SK-N-SH (cell line): ENCODE measurements around the gene VPS4B. TPM values are rescaled to one million over a fixed set of nuclear protein-coding genes. Genes with fewer than 3 reads are reported as not detected.

Experiments used
- CTCF ChIA-PET: fragments of 300-600, 350-600 bp; formaldehyde crosslinking; extraction: SDS; loops from one replicate; lab custom pipeline; 2021; lab: Yijun Ruan, JAX
- POLR2A ChIA-PET: fragments of 350-600 bp; sonication (Branson Sonifier 250); formaldehyde crosslinking; extraction: SDS; loops from one replicate; lab custom pipeline; 2020; ENCODE audit warnings: antibody characterized with exemption, inconsistent platforms; lab: Yijun Ruan, JAX
- DNase-seq: peaks from one replicate; pipeline ENCODE4 v3.0.0; 2012
- H2AFZ ChIP-seq: fragments of 200-600 bp; sonication (generic); 2 replicates; pipeline ENCODE4 v1.8.1; 2016; ENCODE audit warnings: antibody characterized with exemption, mild to moderate bottlenecking, low read depth
- H3F3A ChIP-seq: fragments of 200-600 bp; sonication (generic); replicated peaks from 2 replicates; pipeline ENCODE3; 2016; ENCODE audit warnings: antibody characterized with exemption, mild to moderate bottlenecking; ENCODE audit not compliant: insufficient read depth
- H3K27ac ChIP-seq, 2 experiments: fragments of 200-500 bp in 1 of 2; fragments of 200-600 bp in 1 of 2; sonication (Bioruptor generic) in 1 of 2; sonication (generic), shearing (Covaris generic) in 1 of 2; 2 replicates each; pipeline versions ENCODE4 v1.5.1 to v1.6.1; 2014 to 2016; ENCODE audit warnings: low read depth in 2 of 2, inconsistent platforms in 1 of 2, low read length in 1 of 2, mild to moderate bottlenecking in 1 of 2, mixed read lengths in 1 of 2
- H3K27me3 ChIP-seq: fragments of 200-600 bp; sonication (generic), shearing (Covaris generic); 2 replicates; pipeline ENCODE4 v1.6.1; 2016; ENCODE audit warnings: mixed run types; ENCODE audit not compliant: insufficient read depth
- H3K36me3 ChIP-seq, 2 experiments: fragments of 200-500 bp in 1 of 2; fragments of 200-600 bp in 1 of 2; sonication (Bioruptor generic) in 1 of 2; sonication (generic) in 1 of 2; replicated peaks in 1 of 2; 2 replicates each; pipeline versions ENCODE3 to v1.5.1; 2014 to 2016; ENCODE audit warnings: low read length in 1 of 2, mild to moderate bottlenecking in 1 of 2; ENCODE audit not compliant: insufficient read depth in 2 of 2, control insufficient read depth in 1 of 2
- H3K4me1 ChIP-seq, 2 experiments: fragments of 200-500 bp in 1 of 2; fragments of 200-600 bp in 1 of 2; sonication (Bioruptor generic) in 1 of 2; sonication (generic), shearing (Covaris generic) in 1 of 2; 2 replicates each; pipeline versions ENCODE4 v1.5.1 to v1.6.1; 2014 to 2016; ENCODE audit warnings: low read depth in 1 of 2, low read length in 1 of 2, mixed run types in 1 of 2; ENCODE audit not compliant: insufficient read depth in 2 of 2, control insufficient read depth in 1 of 2
- H3K4me2 ChIP-seq: fragments of 200-600 bp; sonication (generic), shearing (Covaris generic); 2 replicates; pipeline ENCODE4 v1.6.1; 2017; ENCODE audit warnings: mixed run types
- H3K4me3 ChIP-seq, 2 experiments: fragments of 200-500 bp in 1 of 2; fragments of 200-600 bp in 1 of 2; sonication (Bioruptor generic) in 1 of 2; sonication (generic), shearing (Covaris generic) in 1 of 2; 2 replicates each; pipeline versions ENCODE4 v1.5.1 to v1.8.1; 2014 to 2016; ENCODE audit warnings: low read depth in 2 of 2, inconsistent platforms in 1 of 2, low read length in 1 of 2, mild to moderate bottlenecking in 1 of 2, mixed read lengths in 1 of 2, moderate library complexity in 1 of 2
- H3K79me2 ChIP-seq: fragments of 200-600 bp; sonication (generic); 2 replicates; pipeline ENCODE4 v1.8.1; 2017; ENCODE audit warnings: mild to moderate bottlenecking; ENCODE audit not compliant: insufficient read depth
- H3K9ac ChIP-seq: fragments of 200-600 bp; sonication (generic); 2 replicates; pipeline ENCODE4 v1.6.1; 2017; ENCODE audit warnings: mixed run types
- H3K9me2 ChIP-seq: fragments of 200-600 bp; sonication (generic); 2 replicates; pipeline ENCODE4 v1.6.1; 2017; ENCODE audit warnings: mixed run types
- H3K9me3 ChIP-seq: fragments of 200-600 bp; sonication (generic); 2 replicates; pipeline ENCODE4 v1.6.1; 2017; ENCODE audit warnings: mixed run types, mild to moderate bottlenecking, moderate library complexity
- H4K20me1 ChIP-seq: fragments of 200-600 bp; sonication (generic); 2 replicates; pipeline ENCODE4 v1.6.1; 2017; ENCODE audit warnings: mild to moderate bottlenecking, mixed run types; ENCODE audit not compliant: insufficient read depth
- CHD2 ChIP-seq: fragments of 150-350 bp; IDR thresholded peaks from 2 replicates; pipeline ENCODE4 v1.6.1; 2018; ENCODE audit warnings: low read length; ENCODE audit not compliant: partially characterized antibody
- CTCF ChIP-seq: fragments of 200-600 bp; sonication (generic); IDR thresholded peaks from 2 replicates; pipeline ENCODE4 v1.6.1; 2017; ENCODE audit warnings: antibody characterized with exemption, mild to moderate bottlenecking, moderate library complexity
- EZH2phosphoT487 ChIP-seq: fragments of 200-600 bp; sonication (generic); IDR thresholded peaks from 2 replicates; pipeline ENCODE4 v1.6.1; 2017; ENCODE audit warnings: low read depth, mixed run types, mild to moderate bottlenecking, antibody characterized with exemption, moderate library complexity, borderline replicate concordance
- FOSL2 ChIP-seq: IDR thresholded peaks from 2 replicates; pipeline ENCODE4 v1.4.0; 2012; ENCODE audit warnings: low read depth, mild to moderate bottlenecking, moderate library complexity, borderline replicate concordance
- FOXJ3 ChIP-seq: sonication (generic); formaldehyde crosslinking; IDR thresholded peaks from 2 replicates; pipeline ENCODE4 v1.5.1; 2020; ENCODE audit warnings: mild to moderate bottlenecking, missing genetic modification reagents
- FOXM1 ChIP-seq: IDR thresholded peaks from 2 replicates; pipeline ENCODE4 v1.4.0; 2012; ENCODE audit warnings: low read depth, mild to moderate bottlenecking
- GABPA ChIP-seq: IDR thresholded peaks from 2 replicates; pipeline ENCODE4 v1.4.0; 2012; ENCODE audit warnings: low read depth, mild to moderate bottlenecking
- JUND ChIP-seq: IDR thresholded peaks from 2 replicates; pipeline ENCODE4 v1.4.0; 2012
- MEF2A ChIP-seq: IDR thresholded peaks from 2 replicates; pipeline ENCODE4 v1.4.0; 2012; ENCODE audit warnings: low read depth, borderline replicate concordance
- NFIC ChIP-seq: IDR thresholded peaks from 2 replicates; pipeline ENCODE4 v1.4.0; 2012; ENCODE audit warnings: borderline replicate concordance
- POLR2AphosphoS5 ChIP-seq: IDR thresholded peaks from 2 replicates; pipeline ENCODE4 v1.6.1; 2012; ENCODE audit warnings: low read depth, low read length
- REST ChIP-seq: IDR thresholded peaks from 2 replicates; pipeline ENCODE4 v1.6.1; 2012; ENCODE audit warnings: mild to moderate bottlenecking, low read depth, low read length, moderate library complexity
- SMC3 ChIP-seq: IDR thresholded peaks from 2 replicates; pipeline ENCODE4 v1.6.1; 2012; ENCODE audit warnings: low read depth, low read length, improper control_type of control experiment
- TAF1 ChIP-seq: IDR thresholded peaks from 2 replicates; pipeline ENCODE4 v1.6.1; 2012; ENCODE audit warnings: low read depth, mild to moderate bottlenecking, low read length, moderate library complexity, borderline replicate concordance
- YY1 ChIP-seq: IDR thresholded peaks from 2 replicates; pipeline ENCODE4 v1.4.0; 2012; ENCODE audit warnings: low read depth, mild to moderate bottlenecking
- WGBS: methylation state at CpG from one replicate; pipeline ENCODE4 v1.1.6; 2017; ENCODE audit warnings: low lambda C conversion rate; 5-methylcytosine and 5-hydroxymethylcytosine counted together
- polyA plus RNA-seq, 3 experiments: library from polyadenylated mRNA; depleted of rRNA; stranded (reverse); fragments of >200 nt; gene quantifications; 2 replicates each; pipeline ENCODE4 v1.2.3, GENCODE V29; 2012
- TF ChIP-seq, protein P1 (sequence below): fragments of 150-350 bp; IDR thresholded peaks from 2 replicates; pipeline ENCODE4 v1.6.1; 2017; ENCODE audit warnings: antibody characterized with exemption, low read length, low read depth, borderline replicate concordance
- TF ChIP-seq, protein P2 (sequence below): IDR thresholded peaks from 2 replicates; pipeline ENCODE4 v1.4.0; 2012; ENCODE audit warnings: low read depth, borderline replicate concordance
- TF ChIP-seq, protein P3 (sequence below): fragments of 150-350 bp; IDR thresholded peaks from 2 replicates; pipeline ENCODE4 v1.6.1; 2016; ENCODE audit warnings: mild to moderate bottlenecking, low read depth, low read length

Gene VPS4B
- polyA plus RNA-seq, 1 of the 3 experiments (the other 2 are of a cell fraction): 15.0 TPM

GRCh38 chr18:63457977-63458376 lies 35.7 kb upstream of the VPS4B start:
- Histone ChIP-seq H3K27me3 (peaks cover 10% of the 10 kb centered on the region; the same call in 1 of the 2 replicates), H3K4me2 (no peak overlapping the region), H3K79me2 (no peaks in the 10 kb centered on the region), H4K20me1 (no peaks in the 10 kb centered on the region), H3K27ac (no peak overlapping the region), H3K9me2 (no peaks in the 10 kb centered on the region), H3F3A (no peaks in the 10 kb centered on the region), H3K4me1 (no peaks in the 10 kb centered on the region), H2AFZ (no peak overlapping the region), H3K9me3 (no peaks in the 10 kb centered on the region), H3K36me3 (no peaks in the 10 kb centered on the region), H3K4me3 (no peak overlapping the region), H3K9ac (no peak overlapping the region)
- TF ChIP-seq FOSL2 (no peak), POLR2AphosphoS5 (no peak), SMC3 (no peak), FOXM1 (no peak), YY1 (no peak), EZH2phosphoT487 (no peak), JUND (no peak), REST (no peak), FOXJ3 (no peak), CHD2 (no peak), CTCF (no peak), TAF1 (no peak), MEF2A (no peak), NFIC (no peak), GABPA (no peak)
- TF ChIP-seq, protein P1, sequence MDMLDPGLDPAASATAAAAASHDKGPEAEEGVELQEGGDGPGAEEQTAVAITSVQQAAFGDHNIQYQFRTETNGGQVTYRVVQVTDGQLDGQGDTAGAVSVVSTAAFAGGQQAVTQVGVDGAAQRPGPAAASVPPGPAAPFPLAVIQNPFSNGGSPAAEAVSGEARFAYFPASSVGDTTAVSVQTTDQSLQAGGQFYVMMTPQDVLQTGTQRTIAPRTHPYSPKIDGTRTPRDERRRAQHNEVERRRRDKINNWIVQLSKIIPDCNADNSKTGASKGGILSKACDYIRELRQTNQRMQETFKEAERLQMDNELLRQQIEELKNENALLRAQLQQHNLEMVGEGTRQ: no peak
- TF ChIP-seq, protein P2, sequence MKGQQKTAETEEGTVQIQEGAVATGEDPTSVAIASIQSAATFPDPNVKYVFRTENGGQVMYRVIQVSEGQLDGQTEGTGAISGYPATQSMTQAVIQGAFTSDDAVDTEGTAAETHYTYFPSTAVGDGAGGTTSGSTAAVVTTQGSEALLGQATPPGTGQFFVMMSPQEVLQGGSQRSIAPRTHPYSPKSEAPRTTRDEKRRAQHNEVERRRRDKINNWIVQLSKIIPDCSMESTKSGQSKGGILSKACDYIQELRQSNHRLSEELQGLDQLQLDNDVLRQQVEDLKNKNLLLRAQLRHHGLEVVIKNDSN: no peak
- TF ChIP-seq, protein P3, sequence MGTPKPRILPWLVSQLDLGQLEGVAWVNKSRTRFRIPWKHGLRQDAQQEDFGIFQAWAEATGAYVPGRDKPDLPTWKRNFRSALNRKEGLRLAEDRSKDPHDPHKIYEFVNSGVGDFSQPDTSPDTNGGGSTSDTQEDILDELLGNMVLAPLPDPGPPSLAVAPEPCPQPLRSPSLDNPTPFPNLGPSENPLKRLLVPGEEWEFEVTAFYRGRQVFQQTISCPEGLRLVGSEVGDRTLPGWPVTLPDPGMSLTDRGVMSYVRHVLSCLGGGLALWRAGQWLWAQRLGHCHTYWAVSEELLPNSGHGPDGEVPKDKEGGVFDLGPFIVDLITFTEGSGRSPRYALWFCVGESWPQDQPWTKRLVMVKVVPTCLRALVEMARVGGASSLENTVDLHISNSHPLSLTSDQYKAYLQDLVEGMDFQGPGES: no peak
- 25% methylated on average over 6 of the region's 6 CpGs for WGBS
- no peak for DNase-seq
- CTCF ChIA-PET: no interaction called here
- POLR2A ChIA-PET: no interaction called here
